ENCODE measurements around the gene MAST4.

MAST4 gene

GRCh38 chr5:66633754-66634153, 37.6 kb downstream of the MAST4 start:
- no peak for TF ChIP-seq CTCF (IDR thresholded peaks at IDR 0.05; ENCODE audit: borderline replicate concordance, control extremely low read depth, extremely low read depth, insufficient read depth, missing control alignments)
- in situ Hi-C loops (cut with MboI; ENCODE audit: low sequenced_read_pairs, unreplicated experiment), result no loop called here
- DNase-seq (ENCODE audit: low spot score), result no peak

DNA sequence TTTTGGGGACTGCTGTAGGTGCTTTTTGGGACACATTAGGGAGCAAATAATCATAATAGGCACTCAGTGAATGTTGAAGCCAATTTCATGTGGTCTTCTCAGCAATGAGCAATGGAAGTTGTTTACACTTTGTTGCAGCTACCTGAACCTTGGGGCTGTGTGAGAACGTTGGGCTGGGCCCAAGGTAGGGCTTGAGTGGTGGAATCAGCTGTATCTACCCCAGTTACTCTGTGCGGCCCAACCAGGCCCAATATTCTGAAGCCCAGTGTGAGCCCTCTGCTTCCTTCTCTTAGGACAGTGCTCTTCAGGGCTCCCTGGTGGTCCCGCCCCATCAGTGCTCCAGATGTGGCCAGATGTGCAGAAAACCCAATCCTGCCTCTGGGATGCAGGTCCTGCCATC, 38.4 kb downstream of the MAST4 start:
- TF ChIP-seq CTCF (IDR thresholded peaks at IDR 0.05; ENCODE audit: borderline replicate concordance, control extremely low read depth, extremely low read depth, insufficient read depth, missing control alignments), result no peak
- in situ Hi-C loops (cut with MboI; ENCODE audit: low sequenced_read_pairs, unreplicated experiment), result no loop called here
- no peak for DNase-seq (ENCODE audit: low spot score)

GRCh38 chr5:66637994-66638393, 41.8 kb downstream of the MAST4 start:
- DNase-seq (ENCODE audit: low spot score), result no peak
- in situ Hi-C loops (cut with MboI; ENCODE audit: low sequenced_read_pairs, unreplicated experiment), result no loop called here
- TF ChIP-seq CTCF (IDR thresholded peaks at IDR 0.05; ENCODE audit: borderline replicate concordance, control extremely low read depth, extremely low read depth, insufficient read depth, missing control alignments), result no peak

DNA sequence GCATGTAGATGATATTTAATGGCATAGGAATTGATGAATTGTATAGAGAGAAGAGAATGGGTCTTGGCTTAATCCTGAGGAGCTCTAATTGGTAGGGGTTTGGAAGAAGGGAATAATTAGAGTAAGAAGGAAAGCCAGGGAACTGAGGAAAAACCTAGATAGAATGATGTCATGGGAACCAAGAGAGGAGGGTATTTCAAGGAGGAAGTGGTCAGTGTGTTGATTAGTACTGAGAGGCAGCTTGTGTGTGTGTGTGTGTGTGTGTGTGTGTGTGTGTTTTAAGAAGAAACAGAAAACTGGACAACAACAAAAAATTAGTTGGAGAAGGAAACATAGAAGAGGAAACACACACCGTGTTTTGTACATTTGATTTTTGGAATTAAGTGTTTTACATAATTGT, 42.8 kb downstream of the MAST4 start:
- in situ Hi-C loops (cut with MboI; ENCODE audit: low sequenced_read_pairs, unreplicated experiment), result no loop called here
- no peak for TF ChIP-seq CTCF (IDR thresholded peaks at IDR 0.05; ENCODE audit: borderline replicate concordance, control extremely low read depth, extremely low read depth, insufficient read depth, missing control alignments)
- peak; percentile 15 for DNase-seq (ENCODE audit: low spot score)

DNA sequence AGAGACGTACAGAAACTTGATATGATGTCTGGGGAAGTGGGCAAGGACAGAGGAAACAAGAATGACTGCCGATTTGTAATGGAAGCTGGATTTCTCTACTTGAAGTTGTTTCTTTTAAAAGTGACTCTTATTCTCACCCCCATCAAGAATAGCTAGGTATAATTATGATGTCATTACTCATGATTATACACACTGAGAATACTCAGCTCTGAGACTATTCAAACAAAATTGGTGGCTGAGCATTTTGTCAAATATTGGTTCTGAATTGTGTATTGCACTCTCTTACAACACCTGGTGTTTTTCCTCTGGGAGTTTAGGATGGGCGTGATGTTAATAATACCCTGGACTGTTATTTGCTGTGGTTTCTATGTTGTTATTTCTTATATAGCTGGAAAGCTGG, 46.3 kb downstream of the MAST4 start:
- TF ChIP-seq CTCF (IDR thresholded peaks at IDR 0.05; ENCODE audit: borderline replicate concordance, control extremely low read depth, extremely low read depth, insufficient read depth, missing control alignments), result no peak
- in situ Hi-C loops (cut with MboI; ENCODE audit: low sequenced_read_pairs, unreplicated experiment), result no loop called here
- DNase-seq (ENCODE audit: low spot score), result no peak

GRCh38 chr5:66643387-66643786, 47.2 kb downstream of the MAST4 start:
- in situ Hi-C loops (cut with MboI; ENCODE audit: low sequenced_read_pairs, unreplicated experiment), result no loop called here
- no peak for TF ChIP-seq CTCF (IDR thresholded peaks at IDR 0.05; ENCODE audit: borderline replicate concordance, control extremely low read depth, extremely low read depth, insufficient read depth, missing control alignments)
- DNase-seq (ENCODE audit: low spot score), result no peak

DNA sequence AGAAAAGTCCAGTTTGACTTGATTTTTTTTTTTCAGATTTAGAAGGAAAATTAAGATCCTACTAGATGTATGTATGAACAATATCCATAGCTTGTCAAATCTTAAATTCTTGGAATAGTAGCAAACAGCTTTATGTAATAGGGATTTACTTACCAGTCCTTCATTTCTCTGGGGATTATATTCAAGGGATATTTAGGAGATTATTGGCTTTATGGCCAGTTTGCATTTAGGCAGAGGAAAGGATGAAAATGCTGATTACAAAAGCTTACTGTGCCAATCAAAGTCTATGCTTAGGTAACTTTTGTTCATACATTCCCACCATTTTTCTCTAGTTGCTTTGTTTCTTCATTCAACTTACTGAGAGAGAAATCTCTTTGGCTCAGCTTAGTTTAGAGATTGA, 47.9 kb downstream of the MAST4 start:
- in situ Hi-C loops (cut with MboI; ENCODE audit: low sequenced_read_pairs, unreplicated experiment), result no loop called here
- DNase-seq (ENCODE audit: low spot score), result no peak
- TF ChIP-seq CTCF (IDR thresholded peaks at IDR 0.05; ENCODE audit: borderline replicate concordance, control extremely low read depth, extremely low read depth, insufficient read depth, missing control alignments), result no peak

All from GM13976 (cell line).